Activated CD8-positive, alpha-beta memory T cell treated with anti-CD3 and anti-CD28 coated beads for 4 hours (primary cell): ENCODE data around the gene SIGLEC7.
A peak's percentile ranks its signal among the peaks of the same experiment; 100 is the strongest.

Experiments used
- DNase-seq, 2 donors: peaks; one replicate each; pipeline ENCODE4 v3.0.0-alpha.2; 2020; ENCODE audit warnings: low read depth in 2 of 2

Gene SIGLEC7

GRCh38 chr19:51142119-51142518 lies at the start of gene SIGLEC7:
TSS of gene SIGLEC7 (plus strand) at chr19:51142301. CDS start at chr19:51142370, 69 bp downstream.
- no peak for DNase-seq

GRCh38 chr19:51093101-51093500 lies 49.0 kb upstream of the SIGLEC7 start:
- DNase-seq, result no peak

DNA sequence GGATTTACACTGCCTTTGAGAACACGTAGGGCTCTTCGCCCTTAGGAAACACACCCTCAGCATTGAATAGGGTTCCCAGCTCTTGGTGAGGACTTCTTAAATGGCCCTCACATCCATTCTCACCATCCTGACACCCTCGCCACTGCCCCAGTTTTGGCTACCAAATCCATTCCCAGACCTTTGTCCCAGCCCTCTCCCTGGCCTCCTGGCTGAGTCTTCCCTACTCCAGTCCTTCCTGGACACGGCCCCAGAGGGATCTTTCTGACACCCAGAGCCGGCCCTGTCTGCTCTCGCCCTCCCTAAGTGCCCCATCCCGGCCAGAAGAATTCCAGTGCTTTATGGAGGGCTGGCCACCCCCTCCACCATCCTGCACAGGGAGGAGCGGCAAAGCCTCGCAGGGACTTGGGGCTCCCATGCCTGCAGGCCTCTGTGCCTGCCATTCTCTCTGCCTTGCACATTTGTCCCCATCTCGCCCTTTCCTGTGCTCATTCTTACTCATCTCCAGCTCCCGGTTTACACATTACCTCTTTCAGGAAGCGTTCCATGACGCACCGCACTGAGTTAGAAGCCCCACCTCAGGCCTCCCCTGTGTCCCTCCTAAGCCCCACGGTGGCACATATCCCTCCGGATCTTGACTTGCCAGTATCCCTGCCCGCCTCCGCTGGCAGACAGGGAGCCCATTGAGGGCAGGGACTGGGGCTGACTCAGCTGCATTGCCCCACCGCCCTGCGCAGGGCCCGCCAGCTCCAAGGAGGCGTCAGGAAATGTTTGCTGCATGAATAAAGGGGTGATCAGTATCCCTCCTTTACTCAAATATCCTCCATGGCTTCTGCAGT lies 48.4 kb upstream of the SIGLEC7 start:
- DNase-seq, result no peak

GRCh38 chr19:51094696-51095279 lies 47.3 kb upstream of the SIGLEC7 start:
- no peak for DNase-seq

DNA sequence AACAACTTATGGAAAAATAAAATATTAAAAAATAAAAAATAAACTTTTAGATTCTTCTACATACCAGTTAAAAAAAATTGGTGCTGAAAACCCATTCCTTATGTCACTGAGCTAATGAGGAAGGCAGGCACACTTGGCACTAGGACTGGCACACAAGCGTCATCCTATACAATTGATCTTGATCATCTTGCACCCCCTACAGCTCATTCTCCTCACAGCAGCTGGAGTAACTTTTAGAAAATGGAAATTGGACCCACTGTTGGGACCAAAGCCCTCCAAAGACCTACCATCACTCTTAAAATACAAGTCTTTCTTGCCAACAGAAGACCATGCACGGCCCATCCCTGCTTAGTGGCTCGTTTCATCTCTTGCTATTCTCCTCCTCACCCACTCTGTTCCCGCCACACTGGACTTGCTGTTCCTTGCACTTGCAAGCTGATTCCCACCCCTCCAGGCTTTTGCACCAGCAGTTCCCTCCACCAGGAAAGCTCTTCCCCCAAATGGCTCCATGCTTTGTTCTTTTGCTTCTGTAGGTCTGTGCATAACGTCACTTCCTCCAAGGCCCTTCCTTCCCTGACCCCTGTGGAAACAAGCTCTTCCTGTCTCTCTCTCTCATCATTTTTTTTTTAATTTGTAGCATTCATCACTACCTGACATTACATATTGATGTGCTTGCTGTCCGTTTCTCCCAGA lies 45.5 kb upstream of the SIGLEC7 start:
- DNase-seq, result no peak

DNA sequence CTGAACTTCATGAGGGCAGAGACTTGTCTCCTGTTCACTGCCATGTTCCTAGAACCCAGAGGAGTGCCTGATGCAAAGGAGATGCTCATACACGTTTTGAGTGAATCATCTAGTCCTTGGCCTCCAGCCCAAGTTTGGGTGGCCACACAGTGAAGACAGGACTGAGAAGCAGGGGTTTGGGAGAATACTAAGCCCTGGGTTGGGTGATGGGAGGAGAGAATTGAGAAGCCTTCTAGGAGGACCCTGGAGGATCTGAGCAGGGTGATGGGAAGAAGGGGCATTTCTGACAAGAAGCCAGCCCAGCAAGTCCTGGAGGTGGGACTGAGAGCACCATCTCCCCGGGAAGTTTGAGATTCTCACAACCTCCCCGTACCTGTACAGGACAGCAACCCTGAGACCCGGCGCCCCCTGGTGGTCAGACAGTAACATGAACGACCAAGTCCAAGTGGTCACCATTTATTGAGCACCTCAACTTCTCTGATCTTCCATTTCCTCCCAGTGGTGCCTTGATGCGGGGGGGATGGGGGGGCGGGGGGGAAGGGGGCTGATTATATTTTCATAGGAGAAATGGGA lies 44.8 kb upstream of the SIGLEC7 start:
- peak; percentile 43 to 48 for DNase-seq

DNA sequence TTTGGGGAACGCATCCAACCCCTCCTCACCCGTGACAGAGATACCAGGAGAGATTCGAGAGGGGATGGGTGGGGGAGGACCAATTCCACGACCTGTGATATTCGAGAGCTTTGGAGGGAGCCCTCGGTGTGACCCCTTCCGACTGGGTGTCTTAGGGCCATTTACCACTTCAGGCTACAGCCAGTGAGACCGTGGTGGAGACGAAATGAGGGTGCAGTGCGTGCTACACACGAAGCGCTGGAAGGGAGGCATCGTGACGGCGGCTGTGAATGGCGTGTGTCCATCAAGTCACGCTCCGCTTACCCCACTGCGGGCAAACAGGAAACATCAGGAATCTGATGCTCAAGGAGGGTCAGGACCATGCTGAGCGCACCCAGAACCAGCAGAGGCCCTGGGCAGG lies 44.3 kb upstream of the SIGLEC7 start:
- no peak for DNase-seq

- no peak for DNase-seq
These were observed 43.6 kb upstream of the SIGLEC7 start for GRCh38 chr19:51098365-51099046.

GRCh38 chr19:51099047-51099382 lies 43.1 kb upstream of the SIGLEC7 start:
- DNase-seq, result no peak

- DNase-seq, result no peak
These were observed 41.5 kb upstream of the SIGLEC7 start for GRCh38 chr19:51100601-51101000.

DNA sequence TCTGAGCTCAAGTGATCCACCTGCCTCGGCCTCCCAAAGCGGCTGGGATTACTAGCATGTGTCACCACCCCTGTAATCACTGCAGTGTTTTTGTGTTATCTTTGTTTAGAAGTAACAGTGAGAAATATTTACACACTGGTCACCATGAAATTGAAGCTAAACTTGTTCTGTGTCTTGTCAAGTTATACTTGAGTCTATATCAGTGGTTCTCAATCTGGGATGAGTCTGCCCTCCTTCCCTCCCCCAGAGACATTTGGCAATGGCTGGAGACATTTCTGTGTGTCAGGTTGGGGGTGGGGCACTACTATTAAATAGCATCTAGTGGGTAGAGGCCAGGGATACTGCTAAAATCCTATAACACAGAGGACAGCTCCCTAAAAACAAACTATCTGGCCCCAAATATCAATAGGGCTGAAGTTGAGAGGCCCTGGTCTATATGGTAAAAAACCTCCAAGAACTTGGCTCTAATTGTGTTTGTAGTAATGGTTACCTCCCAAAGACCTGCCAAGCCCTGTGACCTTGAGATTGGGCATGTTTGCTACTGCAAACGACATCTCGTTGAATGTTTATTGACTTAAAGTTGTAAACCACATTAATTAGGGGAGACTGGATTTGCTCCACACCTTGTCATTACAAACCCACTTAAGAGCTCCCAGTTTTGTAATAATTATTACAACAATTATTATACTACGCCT lies 40.8 kb upstream of the SIGLEC7 start:
- DNase-seq, result no peak

GRCh38 chr19:51102991-51103390 lies 39.1 kb upstream of the SIGLEC7 start:
- no peak for DNase-seq

- no peak for DNase-seq
These were observed 38.2 kb upstream of the SIGLEC7 start for GRCh38 chr19:51103926-51104341.

- no peak for DNase-seq
These were observed 34.6 kb upstream of the SIGLEC7 start for GRCh38 chr19:51107406-51108065.

DNA sequence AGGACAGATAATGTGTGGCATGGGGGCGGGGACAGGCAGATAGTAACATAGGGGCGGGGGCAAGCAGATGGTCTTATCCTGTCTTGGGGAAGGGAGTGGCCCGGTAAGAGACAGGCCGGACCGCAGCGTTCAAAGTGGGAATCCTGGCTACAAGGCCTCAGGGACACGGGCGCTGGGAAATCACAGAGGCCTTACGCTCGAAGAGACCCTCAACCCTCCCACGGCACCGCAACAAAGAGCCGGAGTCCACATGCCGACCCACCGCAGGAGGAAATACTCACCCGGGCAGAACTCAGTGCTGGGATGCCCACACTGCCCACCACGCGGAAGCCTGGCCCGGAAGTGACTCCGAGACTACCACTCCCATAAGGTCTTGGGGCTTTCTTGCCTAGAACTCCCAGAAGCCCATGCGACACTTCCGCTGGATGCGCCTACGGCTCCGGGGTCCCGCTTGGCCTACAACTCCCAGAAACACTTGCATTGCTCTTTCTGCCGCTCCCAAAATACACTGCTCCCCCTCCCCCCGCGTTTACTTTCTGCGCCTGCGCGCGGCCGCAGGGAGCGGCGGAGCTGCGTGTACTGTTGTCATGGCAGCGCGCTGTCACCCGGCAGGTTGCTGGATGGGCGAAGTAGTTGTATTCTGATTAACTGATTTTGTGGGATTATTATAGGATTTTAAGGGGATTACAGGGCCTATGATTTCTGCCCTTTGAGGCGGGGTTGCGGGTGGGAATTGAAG lies 33.9 kb upstream of the SIGLEC7 start, which contains the start of gene CTU1:
CTU1 (minus strand) TSS at position 344 of the 739 bp plus-strand sequence. CDS start 3,840 bp downstream, outside the sequence.
- peak; percentile 96 to 99 for DNase-seq

DNA sequence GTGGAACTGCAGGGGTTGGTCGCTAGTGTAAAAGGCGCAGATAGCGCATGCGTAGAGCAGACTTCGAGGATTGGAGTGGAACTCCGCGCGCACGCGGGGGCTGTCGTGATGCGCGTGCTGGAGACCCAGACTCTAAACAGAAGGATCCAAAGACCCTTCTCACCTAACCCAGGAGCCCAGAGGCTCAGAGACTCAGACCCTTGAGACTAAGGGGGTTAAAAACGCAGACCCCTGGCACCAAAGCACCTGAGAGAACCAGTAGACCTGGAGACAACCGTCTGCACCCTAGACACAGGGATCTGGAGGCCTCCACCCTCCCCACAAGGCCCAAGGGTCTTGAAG lies 33.3 kb upstream of the SIGLEC7 start:
- DNase-seq, result no peak

DNA sequence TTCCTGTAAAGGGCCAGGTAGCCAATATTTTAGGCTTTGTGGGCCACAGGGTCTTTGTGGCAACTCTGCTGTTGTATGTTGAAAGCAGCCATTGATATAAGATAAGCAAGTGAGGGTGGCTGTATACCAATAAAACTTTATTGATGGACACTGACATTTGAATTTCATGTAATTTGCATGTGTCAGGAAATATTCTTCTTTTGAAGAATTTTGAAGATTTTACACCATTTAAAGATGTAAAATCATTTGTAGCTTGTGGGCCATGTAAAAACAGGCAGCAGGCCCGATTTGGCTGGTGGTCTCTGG lies 31.5 kb upstream of the SIGLEC7 start:
- no peak for DNase-seq

- no peak for DNase-seq
These were observed 30.5 kb upstream of the SIGLEC7 start for GRCh38 chr19:51111606-51112005.

GRCh38 chr19:51114087-51114729 lies 27.9 kb upstream of the SIGLEC7 start:
- no peak for DNase-seq
